ENCODE measurements around the gene CPLX1.
A peak's percentile ranks its signal among the peaks of the same experiment; 100 is the strongest.
"Not testable (repeated sequence)": the region's sequence is repeated elsewhere in the genome, so short reads cannot be mapped to it uniquely, and the experiment has no call there.

CPLX1 gene

GRCh38 chr4:763922-764321 lies 62.0 kb downstream of the CPLX1 start:
- DNase-seq (ENCODE audit: low read depth, low spot score), result no peak
- no peak overlapping the region for H3K27ac ChIP-seq

- no peak overlapping the region for H3K27ac ChIP-seq
- no peak for DNase-seq (ENCODE audit: low read depth, low spot score)
Measured at GRCh38 chr4:763191-763810, 62.6 kb downstream of the CPLX1 start.

GRCh38 chr4:762211-763190 lies 63.4 kb downstream of the CPLX1 start:
- DNase-seq (ENCODE audit: low read depth, low spot score), result no peak
- H3K27ac ChIP-seq, result no peak overlapping the region

DNA sequence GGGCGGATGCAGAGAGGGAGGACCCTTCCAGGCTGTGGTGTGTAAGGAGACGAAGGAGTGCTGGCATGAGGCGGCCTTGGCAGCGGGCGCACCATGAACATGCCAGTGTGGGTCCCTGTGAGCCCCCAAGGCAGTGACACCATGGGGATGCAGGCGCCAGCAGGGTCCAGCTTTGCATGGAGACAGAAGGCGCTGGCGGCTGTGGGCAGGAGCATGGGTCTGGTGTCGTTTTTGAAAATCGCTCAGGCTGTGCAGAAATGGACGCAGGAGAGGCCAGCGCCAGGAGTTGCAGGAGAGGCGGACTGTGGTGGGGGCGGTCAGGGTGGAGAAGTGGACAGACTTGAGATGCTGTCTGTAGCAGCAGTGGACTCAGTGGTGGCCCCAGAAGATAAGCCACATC lies 64.2 kb downstream of the CPLX1 start:
- DNase-seq (ENCODE audit: low read depth, low spot score), result no peak
- H3K27ac ChIP-seq, result no peak overlapping the region

DNA sequence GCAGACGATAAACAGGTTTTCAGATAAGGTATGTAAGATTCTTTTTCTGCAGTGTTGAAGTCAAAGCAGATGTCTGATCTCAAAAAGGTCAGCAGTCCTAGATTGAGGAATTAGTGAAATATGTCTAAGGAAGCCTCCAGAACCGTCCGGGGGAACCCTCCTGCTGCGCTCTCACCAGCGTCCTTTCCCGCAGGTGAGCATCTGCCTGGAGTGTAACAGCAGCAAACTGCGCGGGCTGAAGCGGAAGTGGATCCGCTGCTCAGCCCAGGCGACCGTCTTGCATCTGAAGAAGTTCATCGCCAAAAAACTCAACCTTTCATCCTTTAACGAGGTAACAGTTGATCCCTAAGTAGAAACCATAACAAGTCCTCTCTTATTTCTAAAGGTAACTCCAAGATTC lies 64.8 kb downstream of the CPLX1 start:
- no peak overlapping the region for H3K27ac ChIP-seq
- no peak for DNase-seq (ENCODE audit: low read depth, low spot score)

DNA sequence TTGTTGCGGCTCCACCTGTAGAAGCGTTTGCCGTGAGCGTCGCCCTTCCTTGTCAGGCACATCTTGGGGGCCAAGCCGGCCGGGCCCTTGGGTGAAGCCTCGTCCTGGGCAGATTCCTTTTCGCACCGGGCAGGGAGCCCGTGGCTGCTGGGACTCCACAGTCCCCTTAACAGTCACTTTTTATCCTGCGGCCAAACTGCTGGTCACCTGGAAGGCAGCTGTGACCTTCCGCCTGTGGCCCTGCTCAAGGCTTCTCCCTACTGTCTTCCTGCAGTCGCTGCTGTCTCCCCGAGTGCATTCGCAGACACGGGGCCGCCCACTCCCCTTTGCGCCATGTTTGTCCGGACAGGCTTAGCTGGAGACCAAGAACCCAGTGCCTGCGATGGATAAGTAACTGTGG lies 65.3 kb downstream of the CPLX1 start:
- no peak overlapping the region for H3K27ac ChIP-seq

GRCh38 chr4:759810-760209 lies 66.1 kb downstream of the CPLX1 start:
- DNase-seq (ENCODE audit: low read depth, low spot score), result not testable (repeated sequence)

More for the DNA sequence above, 65.3 kb downstream of the CPLX1 start:
- no peak for DNase-seq (ENCODE audit: low read depth, low spot score)

DNA sequence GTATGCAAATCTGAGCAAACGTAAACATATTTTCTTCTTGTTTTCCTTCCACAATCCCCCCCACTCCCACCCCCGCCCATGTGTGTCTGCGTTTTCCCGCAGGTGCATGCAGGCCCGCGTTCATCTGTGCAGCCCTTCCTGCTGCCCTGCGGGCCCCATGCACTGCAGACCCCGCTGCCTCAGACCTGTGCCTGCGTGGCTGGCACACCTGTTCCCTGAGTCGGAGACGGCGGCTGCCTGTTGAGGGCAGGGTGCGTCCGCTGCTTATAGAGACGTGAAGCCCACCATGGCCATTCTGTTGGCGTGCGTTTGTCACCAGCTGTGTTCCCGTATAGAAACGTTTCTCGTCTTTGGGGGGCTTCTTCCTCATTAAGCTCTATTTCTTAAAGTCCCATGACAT lies 68.8 kb downstream of the CPLX1 start:
- no peak overlapping the region for H3K27ac ChIP-seq
- no peak for DNase-seq (ENCODE audit: low read depth, low spot score)

More at GRCh38 chr4:759810-760209, 66.1 kb downstream of the CPLX1 start:
- H3K27ac ChIP-seq, result not testable (repeated sequence)

GRCh38 chr4:754221-755120 lies 71.5 kb downstream of the CPLX1 start:
- no peak overlapping the region for H3K27ac ChIP-seq
- DNase-seq (ENCODE audit: low read depth, low spot score), result no peak

DNA sequence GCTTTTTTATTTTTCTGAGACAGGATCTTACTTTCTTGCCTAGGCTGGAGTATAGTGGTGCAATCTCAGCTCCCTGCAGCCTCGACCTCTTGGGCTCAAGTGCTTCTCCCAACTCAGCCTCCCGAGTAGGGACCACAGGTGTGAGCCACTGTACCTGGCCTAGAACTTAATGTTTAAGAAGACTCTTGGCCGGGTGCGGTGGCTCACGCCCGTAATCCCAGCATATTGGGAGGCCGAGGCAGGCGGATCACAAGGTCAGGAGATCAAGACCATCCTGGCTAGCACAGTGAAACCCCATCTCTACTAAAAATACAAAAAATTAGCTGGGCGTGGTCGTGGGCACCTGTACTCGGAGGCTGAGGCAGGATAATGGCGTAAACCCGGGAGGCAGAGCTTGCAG lies 72.7 kb downstream of the CPLX1 start:
- not testable (repeated sequence) for H3K27ac ChIP-seq; DNase-seq (ENCODE audit: low read depth, low spot score)

DNA sequence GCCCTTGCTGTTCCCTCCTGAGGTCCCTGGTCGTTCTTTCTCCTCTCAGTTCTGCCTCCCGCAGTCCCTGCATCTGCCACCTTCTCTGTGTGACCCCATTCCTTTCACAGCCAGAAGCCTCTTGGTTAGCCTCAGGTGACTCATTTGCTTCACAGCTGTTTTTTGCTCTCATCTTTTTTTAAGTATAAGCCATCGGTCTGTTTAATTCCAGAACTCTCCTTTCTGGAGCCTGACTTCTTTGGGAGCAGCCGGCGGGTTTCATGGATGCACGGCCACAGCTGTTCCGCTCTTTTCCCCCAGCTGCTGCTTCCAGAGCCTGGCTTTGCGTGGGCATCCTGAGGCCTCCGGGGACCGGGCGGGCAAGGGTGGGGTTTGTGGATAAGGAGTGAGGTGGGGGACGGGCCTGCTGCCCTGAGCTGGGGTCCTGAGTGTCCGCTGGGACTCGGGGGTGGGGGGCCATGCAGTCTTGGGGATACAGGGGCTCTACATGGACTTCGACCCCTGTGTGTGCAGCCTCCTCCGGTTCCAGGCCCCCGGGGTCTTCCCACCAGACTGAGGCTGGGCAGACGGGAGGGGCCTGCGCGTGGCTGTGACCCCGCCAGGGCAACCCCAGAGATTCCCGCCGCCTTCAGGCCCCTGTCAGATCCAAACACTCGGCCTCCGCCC lies 73.6 kb downstream of the CPLX1 start:
- no peak overlapping the region for H3K27ac ChIP-seq
- no peak for DNase-seq (ENCODE audit: low read depth, low spot score)

GRCh38 chr4:751676-752075 lies 74.3 kb downstream of the CPLX1 start:
- H3K27ac ChIP-seq, result no peak overlapping the region
- DNase-seq (ENCODE audit: low read depth, low spot score), result no peak

GRCh38 chr4:749698-750666 lies 75.9 kb downstream of the CPLX1 start:
- peak overlapping the region; percentile 40 for H3K27ac ChIP-seq
- DNase-seq (ENCODE audit: low read depth, low spot score), result no peak

- no peak overlapping the region for H3K27ac ChIP-seq
- DNase-seq (ENCODE audit: low read depth, low spot score), result no peak
Measured at GRCh38 chr4:748461-748860, 77.5 kb downstream of the CPLX1 start.

DNA sequence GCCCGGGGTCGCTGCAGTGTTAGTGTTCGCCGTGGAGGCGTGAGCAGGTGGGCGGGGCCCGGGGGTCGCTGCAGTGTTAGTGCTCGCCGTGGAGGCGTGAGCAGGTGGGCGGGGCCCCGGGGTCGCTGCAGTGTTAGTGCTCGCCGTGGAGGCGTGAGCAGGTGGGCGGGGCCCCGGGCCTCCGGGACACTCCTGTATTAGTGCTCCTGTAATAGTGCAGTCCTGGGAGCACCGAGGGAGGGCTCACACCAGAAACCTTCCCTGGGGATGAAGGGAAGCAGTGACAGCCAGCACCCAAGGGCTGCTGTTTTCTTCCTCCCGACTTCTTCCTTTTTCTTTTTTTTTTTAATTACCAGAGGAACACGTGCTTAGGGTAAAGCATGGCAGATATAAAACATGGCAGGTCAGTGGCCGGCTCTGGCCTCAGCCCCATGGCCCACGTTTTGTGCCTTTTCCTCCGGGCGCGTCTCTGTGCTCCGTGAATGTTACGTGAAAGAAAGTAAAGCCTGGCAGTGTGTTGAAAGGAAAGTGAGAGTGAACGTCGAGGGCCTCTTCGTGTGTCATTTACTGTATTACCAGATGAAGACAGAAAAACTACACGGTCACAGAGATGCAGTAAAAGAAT lies 78.3 kb downstream of the CPLX1 start:
- no peak overlapping the region for H3K27ac ChIP-seq
- no peak for DNase-seq (ENCODE audit: low read depth, low spot score)

DNA sequence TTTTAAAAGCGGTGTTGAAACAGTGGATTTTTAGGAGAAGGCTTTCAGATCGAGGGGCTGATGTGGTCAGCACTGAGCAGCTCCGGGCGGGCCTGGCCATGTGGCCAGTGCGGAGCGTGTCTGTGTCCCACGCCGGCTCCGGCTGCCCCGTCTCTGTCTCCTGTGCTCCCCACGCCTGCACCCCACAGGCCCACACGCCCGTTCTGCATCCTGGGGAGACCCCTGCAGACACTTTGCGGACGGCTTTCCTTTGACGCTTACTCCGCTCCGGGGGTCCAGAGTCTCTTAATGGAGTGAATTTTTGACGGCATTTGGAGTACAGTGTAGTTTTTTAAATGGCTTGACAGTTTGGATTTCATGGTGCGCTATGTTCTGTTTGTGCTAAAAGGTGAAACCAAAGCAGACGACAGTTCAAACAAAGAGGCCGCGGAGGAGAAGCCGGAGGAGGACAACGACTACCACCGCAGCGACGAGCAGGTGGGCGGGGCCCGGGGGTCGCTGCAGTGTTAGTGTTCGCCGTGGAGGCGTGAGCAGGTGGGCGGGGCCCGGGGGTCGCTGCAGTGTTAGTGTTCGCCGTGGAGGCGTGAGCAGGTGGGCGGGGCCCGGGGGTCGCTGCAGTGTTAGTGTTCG lies 81.6 kb downstream of the CPLX1 start:
- H3K27ac ChIP-seq, result no peak overlapping the region
- DNase-seq (ENCODE audit: low read depth, low spot score), result no peak

- DNase-seq (ENCODE audit: low read depth, low spot score), result no peak
- no peak overlapping the region for H3K27ac ChIP-seq
Measured at GRCh38 chr4:743463-744211, 82.3 kb downstream of the CPLX1 start.

Measured in epithelial cell of prostate (primary cell).